SK-N-SH treated with all-trans-retinoic acid at 6 μM for 48 hours (cell line): Measurements from ENCODE around the gene DNAJC6.

Experiments
- ATAC-seq: fragments of 200-7000 bp; cut with Tn5 transposase; 3 replicates; pipeline ENCODE4 v1.9.1; 2020; ENCODE audit warnings: mild to moderate bottlenecking, moderate library complexity
- ARNTL ChIP-seq: fragments of 450-650 bp; formaldehyde crosslinking; IDR thresholded peaks from 2 replicates; pipeline ENCODE4 v1.5.0; 2020; ENCODE audit warnings: low read depth, mild to moderate bottlenecking, moderate library complexity, borderline replicate concordance
- BACH2 ChIP-seq: fragments of 250-450 bp; sonication (Bioruptor Pico); IDR thresholded peaks from 2 replicates; pipeline ENCODE4 v1.9.0; 2021; ENCODE audit warnings: mild to moderate bottlenecking, borderline replicate concordance
- CREB5 ChIP-seq: fragments of 250-450 bp; sonication (Bioruptor Pico); IDR thresholded peaks from 2 replicates; pipeline ENCODE4 v1.5.1; 2020; ENCODE audit warnings: low read depth, mild to moderate bottlenecking, moderate library complexity
- CSDC2 ChIP-seq: fragments of 250-450 bp; sonication (Bioruptor Pico); IDR thresholded peaks from 2 replicates; pipeline ENCODE4 v1.5.0; 2020; ENCODE audit warnings: mild to moderate bottlenecking, moderate library complexity
- ESRRG ChIP-seq: fragments of 250-450 bp; sonication (Bioruptor Pico); IDR thresholded peaks from 2 replicates; pipeline ENCODE4 v1.6.1; 2021; ENCODE audit warnings: mild to moderate bottlenecking
- GLIS3 ChIP-seq: fragments of 250-450 bp; sonication (Bioruptor Pico); IDR thresholded peaks from 2 replicates; pipeline ENCODE4 v1.5.0; 2020; ENCODE audit warnings: mild to moderate bottlenecking, moderate library complexity
- OSR1 ChIP-seq: fragments of 250-450 bp; sonication (Bioruptor Pico); IDR thresholded peaks from 2 replicates; pipeline ENCODE4 v1.8.0; 2022; ENCODE audit warnings: moderate library complexity, mild to moderate bottlenecking, inconsistent platforms
- PATZ1 ChIP-seq: fragments of 250-450 bp; sonication (Bioruptor Pico); IDR thresholded peaks from 2 replicates; pipeline ENCODE4 v1.8.0; 2020; ENCODE audit warnings: mild to moderate bottlenecking, moderate library complexity, borderline replicate concordance
- POU6F1 ChIP-seq: fragments of 250-450 bp; sonication (Bioruptor Pico); IDR thresholded peaks from 2 replicates; pipeline ENCODE4 v1.8.0; 2021; ENCODE audit warnings: low read depth, mild to moderate bottlenecking, moderate library complexity, borderline replicate concordance
- PPARA ChIP-seq: fragments of 250-450 bp; sonication (Bioruptor Pico); IDR thresholded peaks from 2 replicates; pipeline ENCODE4 v1.5.0; 2020; ENCODE audit warnings: mild to moderate bottlenecking, borderline replicate concordance
- RARB ChIP-seq: fragments of 250-450 bp; sonication (Bioruptor Pico); IDR thresholded peaks from 2 replicates; pipeline ENCODE4 v1.8.0; 2021; ENCODE audit warnings: mild to moderate bottlenecking, moderate library complexity
- SNAI2 ChIP-seq: fragments of 250-450 bp; sonication (Bioruptor Pico); IDR thresholded peaks from 2 replicates; pipeline ENCODE4 v1.5.0; 2020; ENCODE audit warnings: mild to moderate bottlenecking, moderate library complexity
- TCF4 ChIP-seq: fragments of 250-450 bp; sonication (Bioruptor Pico); IDR thresholded peaks from 2 replicates; pipeline ENCODE4 v1.8.0; 2021; ENCODE audit warnings: mild to moderate bottlenecking, moderate library complexity, borderline replicate concordance
- TOX ChIP-seq: fragments of 250-450 bp; sonication (Bioruptor Pico); IDR thresholded peaks from 2 replicates; pipeline ENCODE4 v1.8.0; 2021; ENCODE audit warnings: mild to moderate bottlenecking, moderate library complexity, borderline replicate concordance
- TSHZ2 ChIP-seq: fragments of 250-450 bp; sonication (Bioruptor Pico); IDR thresholded peaks from 2 replicates; pipeline ENCODE4 v1.5.0; 2020; ENCODE audit warnings: mild to moderate bottlenecking, moderate library complexity
- ZC3H10 ChIP-seq: fragments of 250-450 bp; sonication (Bioruptor Pico); IDR thresholded peaks from 2 replicates; pipeline ENCODE4 v1.5.1; 2021; ENCODE audit warnings: mild to moderate bottlenecking, moderate library complexity
- ZFP3 ChIP-seq: fragments of 250-450 bp; sonication (Bioruptor Pico); IDR thresholded peaks from 2 replicates; pipeline ENCODE4 v1.5.0; 2020; ENCODE audit warnings: mild to moderate bottlenecking, moderate library complexity
- ZFP30 ChIP-seq: fragments of 450-650 bp; formaldehyde crosslinking; IDR thresholded peaks from 2 replicates; pipeline ENCODE4 v1.5.0; 2022; ENCODE audit warnings: mild to moderate bottlenecking, moderate library complexity
- ZNF565 ChIP-seq: fragments of 450-650 bp; formaldehyde crosslinking; conservative IDR thresholded peaks from 2 replicates; pipeline ENCODE4 v1.5.0; 2020; ENCODE audit warnings: low read depth, mild to moderate bottlenecking, moderate library complexity
- ZNF70 ChIP-seq: fragments of 450-650 bp; formaldehyde crosslinking; IDR thresholded peaks from 2 replicates; pipeline ENCODE4 v1.5.0; 2020; ENCODE audit warnings: mild to moderate bottlenecking, moderate library complexity
- ZNF8 ChIP-seq: fragments of 450-650 bp; formaldehyde crosslinking; IDR thresholded peaks from 2 replicates; pipeline ENCODE4 v1.5.0; 2020; ENCODE audit warnings: mild to moderate bottlenecking, moderate library complexity

Gene DNAJC6

GRCh38 chr1:65309304-65310077, at the start of gene DNAJC6:
DNAJC6 (plus strand) TSS chr1:65309543; CDS start chr1:65309746, 203 bp downstream.
- peak; percentile 100 for ATAC-seq
- TF ChIP-seq PPARA (CRISPR knock-in tag) = no peak
- TF ChIP-seq CSDC2 (CRISPR knock-in tag) = peak; percentile 87
- TF ChIP-seq ESRRG (CRISPR knock-in tag) = no peak
- TF ChIP-seq ZNF565 (CRISPR knock-in tag) = no peak
- TF ChIP-seq ZFP3 (CRISPR knock-in tag) = peak; percentile 75
- peak; percentile 64 for TF ChIP-seq TSHZ2 (CRISPR knock-in tag)
- peak; percentile 83; the same call in 1 of the 2 replicates for TF ChIP-seq PATZ1 (CRISPR knock-in tag)
- no peak for TF ChIP-seq ZNF70 (CRISPR knock-in tag)
- TF ChIP-seq GLIS3 = no peak
- TF ChIP-seq CREB5 (CRISPR knock-in tag) = no peak
- no peak for TF ChIP-seq ZC3H10 (CRISPR knock-in tag)
- no peak for TF ChIP-seq BACH2 (CRISPR knock-in tag)
- no peak for TF ChIP-seq ARNTL
- no peak for TF ChIP-seq TOX (CRISPR knock-in tag)
- TF ChIP-seq TCF4 (CRISPR knock-in tag) = no peak
- TF ChIP-seq ZNF8 (CRISPR knock-in tag) = no peak
- no peak for TF ChIP-seq RARB (CRISPR knock-in tag)
- TF ChIP-seq SNAI2 (CRISPR knock-in tag) = 0 out of 2 replicates have a peak, but pooled peaks have one; percentile 27

GRCh38 chr1:65259816-65260215, 49.5 kb upstream of the DNAJC6 start:
- no peak for ATAC-seq
- TF ChIP-seq PATZ1 (CRISPR knock-in tag) (no peak), BACH2 (CRISPR knock-in tag) (no peak), OSR1 (no peak), PPARA (CRISPR knock-in tag) (no peak), TOX (CRISPR knock-in tag) (no peak), ZNF8 (CRISPR knock-in tag) (no peak), ZC3H10 (CRISPR knock-in tag) (no peak), POU6F1 (no peak), RARB (CRISPR knock-in tag) (no peak), ZFP3 (CRISPR knock-in tag) (no peak), ZFP30 (no peak), TCF4 (CRISPR knock-in tag) (no peak), SNAI2 (CRISPR knock-in tag) (no peak), ZNF565 (CRISPR knock-in tag) (no peak), CSDC2 (CRISPR knock-in tag) (no peak), TSHZ2 (CRISPR knock-in tag) (no peak)
- TF ChIP-seq, all 23 proteins: peak for 0
